ENCODE measurements around the gene SH3YL1.

The SH3YL1 gene

GRCh38 chr2:213932-214693 is 49.7 kb downstream of the SH3YL1 start:
- Histone ChIP-seq H3K27ac (ENCODE audit: low read depth, low read length, severe bottlenecking) (no peak overlapping the region), H3K4me3 (ENCODE audit: extremely low read depth, insufficient read depth, low read length, poor library complexity, severe bottlenecking) (no peak overlapping the region), H3K4me1 (ENCODE audit: control insufficient read depth, insufficient read depth, low read length, poor library complexity, severe bottlenecking) (no peaks in the 10 kb centered on the region), H3K36me3 (ENCODE audit: control insufficient read depth, insufficient read depth, low read length) (no peaks in the 10 kb centered on the region), H3K9me3 (ENCODE audit: control insufficient read depth, low read length) (no peaks in the 10 kb centered on the region)
- WGBS, 2 experiments (ENCODE audit: insufficient coverage in 2 of 2), result 92 to 97% methylated on average over 34 to 40 of the region's 43 CpGs

DNA sequence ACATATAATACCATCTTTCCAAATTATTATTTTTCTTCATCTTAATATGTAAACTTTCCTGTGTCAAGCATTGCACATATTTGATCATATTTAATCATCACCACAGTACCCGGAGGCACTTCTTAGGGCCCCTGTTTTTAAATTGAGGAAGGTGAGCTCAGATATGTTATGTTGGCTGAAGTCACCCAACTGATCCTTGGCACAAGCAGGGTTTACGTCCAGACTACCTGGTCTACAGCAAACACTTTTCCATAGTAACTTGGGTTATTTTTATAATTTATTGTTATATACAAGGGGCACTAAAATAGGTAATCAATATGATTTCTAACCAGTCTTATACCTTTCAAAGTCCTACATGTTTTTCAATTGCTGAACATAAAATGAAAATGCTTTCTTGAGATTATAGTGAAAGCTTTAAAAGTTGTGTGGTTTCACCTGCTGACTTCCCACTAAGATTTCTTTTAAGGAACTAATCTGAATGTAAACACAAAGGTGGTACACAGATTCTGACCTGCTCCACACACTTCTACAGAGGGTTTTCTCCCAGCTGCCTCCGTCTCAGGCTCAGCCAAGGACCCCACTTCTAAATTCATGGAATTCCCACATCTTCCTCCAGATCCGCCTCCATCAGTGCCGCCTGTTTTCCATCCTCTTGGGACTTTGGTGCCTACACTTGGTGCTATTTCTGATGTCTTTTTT is 52.2 kb downstream of the SH3YL1 start:
- 80 to 83% methylated on average over 1 to 2 of the region's 5 CpGs for WGBS, 2 experiments (ENCODE audit: insufficient coverage in 2 of 2)
- Histone ChIP-seq H3K27ac (ENCODE audit: low read depth, low read length, severe bottlenecking) (no peak overlapping the region), H3K36me3 (ENCODE audit: control insufficient read depth, insufficient read depth, low read length) (no peaks in the 10 kb centered on the region), H3K4me3 (ENCODE audit: extremely low read depth, insufficient read depth, low read length, poor library complexity, severe bottlenecking) (no peak overlapping the region), H3K4me1 (ENCODE audit: control insufficient read depth, insufficient read depth, low read length, poor library complexity, severe bottlenecking) (no peaks in the 10 kb centered on the region), H3K9me3 (ENCODE audit: control insufficient read depth, low read length) (no peaks in the 10 kb centered on the region)

DNA sequence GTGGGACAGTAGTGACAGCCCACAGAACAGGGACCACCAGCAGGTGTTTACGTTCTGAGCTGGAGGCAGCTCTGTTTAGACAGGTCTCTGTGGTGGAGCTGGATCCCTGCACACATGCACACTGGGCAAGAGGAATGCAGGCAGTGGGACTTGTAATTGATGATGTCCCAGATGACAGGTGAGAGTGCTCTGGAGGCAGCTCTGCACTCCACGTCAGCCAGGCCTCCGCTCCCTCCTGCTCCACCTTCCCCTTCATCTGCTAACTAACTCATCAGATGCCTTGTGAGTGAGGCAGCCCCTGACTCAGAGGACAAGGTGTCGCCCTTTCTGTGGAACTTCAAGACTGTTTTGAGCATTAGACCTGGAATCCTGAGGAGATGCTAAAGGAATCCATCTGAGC is 53.2 kb downstream of the SH3YL1 start:
- Histone ChIP-seq H3K36me3 (ENCODE audit: control insufficient read depth, insufficient read depth, low read length) (no peaks in the 10 kb centered on the region), H3K4me3 (ENCODE audit: extremely low read depth, insufficient read depth, low read length, poor library complexity, severe bottlenecking) (no peak overlapping the region), H3K9me3 (ENCODE audit: control insufficient read depth, low read length) (no peaks in the 10 kb centered on the region), H3K4me1 (ENCODE audit: control insufficient read depth, insufficient read depth, low read length, poor library complexity, severe bottlenecking) (no peaks in the 10 kb centered on the region), H3K27ac (ENCODE audit: low read depth, low read length, severe bottlenecking) (no peak overlapping the region)
- WGBS, 2 experiments (ENCODE audit: insufficient coverage in 2 of 2), result 81 to 91% methylated on average over 3 to 4 of the region's 4 CpGs

GRCh38 chr2:209470-209869 is 54.4 kb downstream of the SH3YL1 start:
- no CpG with 5 or more reads among the region's 2 CpGs for WGBS, 2 experiments (ENCODE audit: insufficient coverage in 2 of 2)
- Histone ChIP-seq H3K4me3 (ENCODE audit: extremely low read depth, insufficient read depth, low read length, poor library complexity, severe bottlenecking) (no peak overlapping the region), H3K9me3 (ENCODE audit: control insufficient read depth, low read length) (no peaks in the 10 kb centered on the region), H3K4me1 (ENCODE audit: control insufficient read depth, insufficient read depth, low read length, poor library complexity, severe bottlenecking) (no peaks in the 10 kb centered on the region), H3K27ac (ENCODE audit: low read depth, low read length, severe bottlenecking) (no peak overlapping the region), H3K36me3 (ENCODE audit: control insufficient read depth, insufficient read depth, low read length) (no peaks in the 10 kb centered on the region)

DNA sequence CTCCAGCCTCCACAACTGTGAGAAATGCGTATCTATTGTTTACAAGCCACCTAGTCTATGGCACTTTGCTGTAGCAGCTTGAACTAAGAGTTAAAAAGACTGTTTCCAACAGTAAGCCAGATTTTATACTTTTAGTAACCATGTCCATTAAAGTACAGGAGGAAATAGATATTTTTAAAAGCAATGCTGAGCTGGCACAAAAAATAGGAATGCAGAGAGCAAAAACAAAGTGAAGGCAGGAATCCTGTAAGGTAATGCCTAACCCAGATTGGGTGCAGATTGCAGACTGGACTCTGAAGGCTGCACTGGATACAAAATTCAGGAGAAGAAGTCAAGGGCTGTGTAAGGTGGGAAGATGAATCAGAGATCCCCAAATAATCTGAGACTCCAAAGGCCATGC is 55.5 kb downstream of the SH3YL1 start:
- Histone ChIP-seq H3K36me3 (ENCODE audit: control insufficient read depth, insufficient read depth, low read length) (no peaks in the 10 kb centered on the region), H3K9me3 (ENCODE audit: control insufficient read depth, low read length) (no peaks in the 10 kb centered on the region), H3K4me3 (ENCODE audit: extremely low read depth, insufficient read depth, low read length, poor library complexity, severe bottlenecking) (no peak overlapping the region), H3K27ac (ENCODE audit: low read depth, low read length, severe bottlenecking) (no peak overlapping the region), H3K4me1 (ENCODE audit: control insufficient read depth, insufficient read depth, low read length, poor library complexity, severe bottlenecking) (no peaks in the 10 kb centered on the region)
- 100% methylated on average over 1 of the region's 1 CpG; no CpG with 5 or more reads in 1 of the 2 experiments for WGBS, 2 experiments (ENCODE audit: insufficient coverage in 2 of 2)

- 71 to 100% methylated on average over 1 to 2 of the region's 2 CpGs for WGBS, 2 experiments (ENCODE audit: insufficient coverage in 2 of 2)
- H3K9me3 ChIP-seq (ENCODE audit: control insufficient read depth, low read length), result no peaks in the 10 kb centered on the region
- H3K4me1 ChIP-seq (ENCODE audit: control insufficient read depth, insufficient read depth, low read length, poor library complexity, severe bottlenecking), result no peaks in the 10 kb centered on the region
- no peaks in the 10 kb centered on the region for H3K36me3 ChIP-seq (ENCODE audit: control insufficient read depth, insufficient read depth, low read length)
- H3K27ac ChIP-seq (ENCODE audit: low read depth, low read length, severe bottlenecking), result no peak overlapping the region
- H3K4me3 ChIP-seq (ENCODE audit: extremely low read depth, insufficient read depth, low read length, poor library complexity, severe bottlenecking), result no peak overlapping the region
Observed at GRCh38 chr2:203984-204383, 59.8 kb downstream of the SH3YL1 start.

GRCh38 chr2:203401-203800 is 60.4 kb downstream of the SH3YL1 start:
- Histone ChIP-seq H3K4me1 (ENCODE audit: control insufficient read depth, insufficient read depth, low read length, poor library complexity, severe bottlenecking) (no peaks in the 10 kb centered on the region), H3K36me3 (ENCODE audit: control insufficient read depth, insufficient read depth, low read length) (no peaks in the 10 kb centered on the region), H3K4me3 (ENCODE audit: extremely low read depth, insufficient read depth, low read length, poor library complexity, severe bottlenecking) (no peak overlapping the region), H3K27ac (ENCODE audit: low read depth, low read length, severe bottlenecking) (no peak overlapping the region), H3K9me3 (ENCODE audit: control insufficient read depth, low read length) (no peaks in the 10 kb centered on the region)
- WGBS, 2 experiments (ENCODE audit: insufficient coverage in 2 of 2), result 89 to 91% methylated on average over 7 to 8 of the region's 8 CpGs

GRCh38 chr2:202945-203344 is 60.9 kb downstream of the SH3YL1 start:
- H3K4me1 ChIP-seq (ENCODE audit: control insufficient read depth, insufficient read depth, low read length, poor library complexity, severe bottlenecking), result no peaks in the 10 kb centered on the region
- H3K27ac ChIP-seq (ENCODE audit: low read depth, low read length, severe bottlenecking), result no peak overlapping the region
- H3K36me3 ChIP-seq (ENCODE audit: control insufficient read depth, insufficient read depth, low read length), result no peaks in the 10 kb centered on the region
- WGBS, 2 experiments (ENCODE audit: insufficient coverage in 2 of 2), result 77 to 100% methylated on average over 3 to 5 of the region's 6 CpGs
- H3K9me3 ChIP-seq (ENCODE audit: control insufficient read depth, low read length), result no peaks in the 10 kb centered on the region
- H3K4me3 ChIP-seq (ENCODE audit: extremely low read depth, insufficient read depth, low read length, poor library complexity, severe bottlenecking), result no peak overlapping the region

DNA sequence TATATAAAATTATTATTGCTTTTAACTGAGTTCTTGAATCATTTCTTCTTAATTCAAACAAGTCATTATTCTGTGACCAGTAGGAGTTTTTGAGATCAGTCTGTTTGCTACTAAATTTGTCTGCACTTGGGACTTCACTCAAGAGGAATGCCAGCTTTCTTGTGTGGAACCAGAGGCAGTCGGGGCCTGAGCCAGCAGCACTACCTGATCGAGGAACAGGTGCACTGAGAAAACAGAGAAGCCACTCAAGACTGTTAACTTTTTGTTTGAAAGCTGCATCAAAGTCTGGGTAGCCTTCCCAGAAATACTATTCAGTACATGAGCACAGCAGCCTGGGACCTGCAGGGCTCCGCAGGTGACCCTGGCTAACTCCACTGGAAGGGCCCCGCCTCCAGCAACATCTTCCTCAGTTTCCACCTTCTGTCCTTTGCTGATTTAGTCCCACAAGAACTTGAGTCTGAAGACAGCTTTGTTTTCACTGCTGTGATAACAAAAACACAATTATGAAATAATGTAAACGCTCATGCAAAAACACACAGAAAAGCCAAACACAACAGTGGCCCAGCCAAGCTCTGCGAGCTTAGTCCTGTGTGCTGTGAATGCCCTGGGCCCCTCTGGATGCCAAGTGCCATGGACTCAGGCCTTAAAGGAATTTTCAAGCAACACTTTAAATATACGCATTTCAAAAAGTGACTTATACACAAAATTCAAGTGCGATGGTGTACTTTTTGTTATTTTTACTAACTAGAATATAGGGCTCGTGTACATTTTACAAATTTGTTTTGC is 62.0 kb downstream of the SH3YL1 start:
- H3K4me1 ChIP-seq (ENCODE audit: control insufficient read depth, insufficient read depth, low read length, poor library complexity, severe bottlenecking), result no peaks in the 10 kb centered on the region
- no peaks in the 10 kb centered on the region for H3K36me3 ChIP-seq (ENCODE audit: control insufficient read depth, insufficient read depth, low read length)
- H3K9me3 ChIP-seq (ENCODE audit: control insufficient read depth, low read length), result no peaks in the 10 kb centered on the region
- 84 to 97% methylated on average over 6 to 8 of the region's 9 CpGs for WGBS, 2 experiments (ENCODE audit: insufficient coverage in 2 of 2)
- H3K27ac ChIP-seq (ENCODE audit: low read depth, low read length, severe bottlenecking), result no peak overlapping the region
- no peak overlapping the region for H3K4me3 ChIP-seq (ENCODE audit: extremely low read depth, insufficient read depth, low read length, poor library complexity, severe bottlenecking)

GRCh38 chr2:199041-199966 is 64.5 kb downstream of the SH3YL1 start:
- Histone ChIP-seq H3K27ac (ENCODE audit: low read depth, low read length, severe bottlenecking) (no peak overlapping the region), H3K4me3 (ENCODE audit: extremely low read depth, insufficient read depth, low read length, poor library complexity, severe bottlenecking) (no peak overlapping the region), H3K36me3 (ENCODE audit: control insufficient read depth, insufficient read depth, low read length) (no peaks in the 10 kb centered on the region), H3K4me1 (ENCODE audit: control insufficient read depth, insufficient read depth, low read length, poor library complexity, severe bottlenecking) (no peaks in the 10 kb centered on the region), H3K9me3 (ENCODE audit: control insufficient read depth, low read length) (no peaks in the 10 kb centered on the region)
- 65 to 82% methylated on average over 13 to 20 of the region's 22 CpGs for WGBS, 2 experiments (ENCODE audit: insufficient coverage in 2 of 2)
